Esophagus muscularis mucosa (tissue), 4 donors: ENCODE data around the gene ANKRD12.

Experiments
- CTCF ChIP-seq, 3 experiments: fragments of 200-600 bp in 2 of 3; fragments of 450-650 bp in 1 of 3; sonication (generic) in 2 of 3; IDR thresholded peaks; one replicate each; pipeline ENCODE4 v1.5.1; 2017 to 2019; ENCODE audit warnings: antibody characterized with exemption in 3 of 3, mild to moderate bottlenecking in 2 of 3, moderate library complexity in 1 of 3
- EP300 ChIP-seq: sonication (generic); formaldehyde crosslinking; IDR thresholded peaks from one replicate; pipeline ENCODE4 v1.6.1; 2017; ENCODE audit warnings: antibody characterized with exemption
- POLR2A ChIP-seq: fragments of 450-650 bp; IDR thresholded peaks from one replicate; pipeline ENCODE4 v1.6.1; 2017; ENCODE audit warnings: antibody characterized with exemption, moderate library complexity, mild to moderate bottlenecking, low read depth
- POLR2AphosphoS5 ChIP-seq, 2 donors: sonication (generic); formaldehyde crosslinking; IDR thresholded peaks; one replicate each; pipeline ENCODE4 v1.6.1; 2017; ENCODE audit warnings: antibody characterized with exemption in 2 of 2

GRCh38 chr18:9221040-9221439 lies 84.5 kb downstream of the ANKRD12 start:
- TF ChIP-seq CTCF (IDR thresholded peaks at IDR 0.05) (no peak), POLR2AphosphoS5 (IDR thresholded peaks at IDR 0.05) (no peak), EP300 (no peak), POLR2A (no peak)
